Uterus (tissue), 4 donors: Measurements from ENCODE around the gene PUDP. TPM values are rescaled to one million over a fixed set of nuclear protein-coding genes. Genes with fewer than 3 reads are reported as not detected.

Experiments used
- DNase-seq, 2 donors: peaks; one replicate each; pipeline ENCODE4 v3.0.0-alpha.2; 2019 to 2020
- H3K27ac ChIP-seq, 2 donors: fragments of 200-600 bp; sonication (generic); 1 replicate in 1 of 2; 2 replicates in 1 of 2; pipeline ENCODE4 v1.5.1; 2016 to 2018
- H3K27me3 ChIP-seq, 2 donors: fragments of 200-600 bp; sonication (generic); one replicate each; pipeline ENCODE4 v1.5.1; 2018 to 2019; ENCODE audit warnings: control low read depth in 1 of 2
- H3K36me3 ChIP-seq, 2 donors: fragments of 200-600 bp; sonication (generic); one replicate each; pipeline ENCODE4 v1.5.1; 2019; ENCODE audit warnings: control low read depth in 1 of 2
- H3K4me1 ChIP-seq, 2 donors: fragments of 200-600 bp; sonication (generic); one replicate each; pipeline ENCODE4 v1.5.1; 2018 to 2019; ENCODE audit warnings: control low read depth in 1 of 2
- H3K4me3 ChIP-seq, 2 donors: fragments of 200-600 bp; sonication (generic); 1 replicate in 1 of 2; 2 replicates in 1 of 2; pipeline ENCODE4 v1.5.1; 2018 to 2019; ENCODE audit warnings: mild to moderate bottlenecking in 1 of 2
- H3K9me3 ChIP-seq, 2 donors: fragments of 200-600 bp; sonication (generic); one replicate each; pipeline ENCODE4 v1.5.1; 2019; ENCODE audit warnings: control low read depth in 1 of 2
- CTCF ChIP-seq, 4 experiments: fragments of 200-600 bp in 2 of 4; fragments of 450-650 bp in 2 of 4; sonication (generic) in 2 of 4; IDR thresholded peaks; one replicate each; pipeline ENCODE4 v1.5.1; 2016 to 2019; ENCODE audit warnings: antibody characterized with exemption in 4 of 4, mild to moderate bottlenecking in 2 of 4, moderate library complexity in 1 of 4
- POLR2A ChIP-seq, 2 donors: fragments of 450-650 bp; IDR thresholded peaks; one replicate each; pipeline ENCODE4 v1.6.1; 2016; ENCODE audit warnings: antibody characterized with exemption in 2 of 2, mild to moderate bottlenecking in 1 of 2, moderate library complexity in 1 of 2
- intact Hi-C: fragments of 100-400 bp; cut with DNase I; formaldehyde crosslinking; loops from one replicate; pipeline ENCODE4 v1.15.1; 2023; ENCODE audit warnings: low total_unique reads
- total RNA-seq, 4 donors: library from RNA; depleted of rRNA in 3 of 4; stranded (reverse); fragments of >200 nt in 3 of 4; gene quantifications; one replicate each; pipeline versions ENCODE4 v1.1.0 to v1.2.4, GENCODE V29; 2014 to 2023
- donor health status: DM: yes; HTN: yes; CAD: no.

Gene PUDP
- total RNA-seq, 4 donors from 2014 or later = 11.4 to 32.3 (median 14.5) TPM

- H3K4me1 ChIP-seq = peaks cover 0 to 3% of the 10 kb centered on the region in 2 donors
- H3K36me3 ChIP-seq = no peaks in the 10 kb centered on the region
- H3K27ac ChIP-seq = no peak overlapping the region
- no peak overlapping the region for H3K4me3 ChIP-seq
- H3K27me3 ChIP-seq = no peaks in the 10 kb centered on the region
- intact Hi-C loops = no loop called here
- no peak for DNase-seq
- peaks cover 0 to 6% of the 10 kb centered on the region in 2 donors for H3K9me3 ChIP-seq
- TF ChIP-seq POLR2A (IDR thresholded peaks at IDR 0.05) = no peak
- no peak for TF ChIP-seq CTCF (IDR thresholded peaks at IDR 0.05)
These were observed 30.4 kb downstream of the PUDP start for GRCh38 chrX:7117587-7117986.

GRCh38 chrX:7116081-7116480 is 31.9 kb downstream of the PUDP start:
- peaks cover 0 to 6% of the 10 kb centered on the region in 2 donors for H3K9me3 ChIP-seq
- no peaks in the 10 kb centered on the region for H3K36me3 ChIP-seq
- intact Hi-C loops = no loop called here
- no peaks in the 10 kb centered on the region for H3K27me3 ChIP-seq
- no peak overlapping the region for H3K27ac ChIP-seq
- DNase-seq = no peak
- no peak overlapping the region for H3K4me3 ChIP-seq
- TF ChIP-seq POLR2A (IDR thresholded peaks at IDR 0.05) (no peak), CTCF (IDR thresholded peaks at IDR 0.05) (no peak)
- H3K4me1 ChIP-seq = peaks cover 0 to 3% of the 10 kb centered on the region in 2 donors

- Histone ChIP-seq H3K4me1 (peaks cover 0 to 3% of the 10 kb centered on the region in 2 donors), H3K27me3 (no peaks in the 10 kb centered on the region), H3K4me3 (no peak overlapping the region), H3K9me3 (peaks cover 0 to 6% of the 10 kb centered on the region in 2 donors), H3K36me3 (no peaks in the 10 kb centered on the region), H3K27ac (no peak overlapping the region)
- TF ChIP-seq POLR2A (IDR thresholded peaks at IDR 0.05) (no peak), CTCF (IDR thresholded peaks at IDR 0.05) (no peak)
- intact Hi-C loops = no loop called here
- peak in 1 of 2 donors; percentile 27 for DNase-seq
These were observed 32.4 kb downstream of the PUDP start for GRCh38 chrX:7115557-7115956.

GRCh38 chrX:7112071-7112470 is 35.9 kb downstream of the PUDP start:
- Histone ChIP-seq H3K4me1 (peaks cover 0 to 3% of the 10 kb centered on the region in 2 donors), H3K9me3 (no peaks in the 10 kb centered on the region), H3K36me3 (no peaks in the 10 kb centered on the region), H3K4me3 (no peak overlapping the region), H3K27me3 (no peaks in the 10 kb centered on the region), H3K27ac (no peak overlapping the region)
- TF ChIP-seq CTCF (IDR thresholded peaks at IDR 0.05) (no peak), POLR2A (IDR thresholded peaks at IDR 0.05) (no peak)
- intact Hi-C loops = no loop called here
- DNase-seq = no peak

- DNase-seq = no peak
These were observed 36.4 kb downstream of the PUDP start for GRCh38 chrX:7111518-7111917.

More at GRCh38 chrX:7111518-7111917, 36.4 kb downstream of the PUDP start:
- Histone ChIP-seq H3K4me3 (no peak overlapping the region), H3K27ac (no peak overlapping the region), H3K4me1 (peaks cover 0 to 3% of the 10 kb centered on the region in 2 donors), H3K27me3 (no peaks in the 10 kb centered on the region), H3K9me3 (no peaks in the 10 kb centered on the region), H3K36me3 (no peaks in the 10 kb centered on the region)
- intact Hi-C loops = no loop called here
- TF ChIP-seq CTCF (IDR thresholded peaks at IDR 0.05) (no peak), POLR2A (IDR thresholded peaks at IDR 0.05) (no peak)
